Neutrophil (primary cell): ENCODE data around the gene HSPA1B.

Experiments used
- H3K27ac ChIP-seq: fragments of 200-600 bp; sonication (generic); 2 replicates; pipeline ENCODE4 v1.5.1; 2016; ENCODE audit warnings: mild to moderate bottlenecking, moderate library complexity
- H3K27me3 ChIP-seq: fragments of 200-600 bp; sonication (generic); 2 replicates; pipeline ENCODE4 v1.6.0; 2016; ENCODE audit warnings: mild to moderate bottlenecking
- H3K36me3 ChIP-seq: fragments of 200-600 bp; sonication (generic); 2 replicates; pipeline ENCODE4 v1.5.1; 2017
- H3K4me1 ChIP-seq, 2 experiments: fragments of 200-600 bp in 1 of 2; sonication (generic) in 1 of 2; 1 replicate in 1 of 2; 2 replicates in 1 of 2; pipeline versions ENCODE4 v1.5.1 to v1.6.1; 2013 to 2016; ENCODE audit warnings: low read depth in 1 of 2, low read length in 1 of 2, mild to moderate bottlenecking in 1 of 2, moderate library complexity in 1 of 2; ENCODE audit not compliant: control insufficient read depth in 1 of 2, insufficient read depth in 1 of 2
- H3K4me3 ChIP-seq, 2 experiments: fragments of 200-600 bp in 1 of 2; sonication (generic) in 1 of 2; 1 replicate in 1 of 2; 2 replicates in 1 of 2; pipeline ENCODE4 v1.5.1; 2013 to 2016; ENCODE audit warnings: low read depth in 1 of 2, low read length in 1 of 2, mild to moderate bottlenecking in 1 of 2, moderate library complexity in 1 of 2
- H3K9me3 ChIP-seq: fragments of 200-600 bp; sonication (generic); 2 replicates; pipeline ENCODE4 v1.5.1; 2016
- CTCF ChIP-seq: fragments of 200-600 bp; sonication (generic); IDR thresholded peaks from 2 replicates; pipeline ENCODE4 v1.5.1; 2016; ENCODE audit warnings: antibody characterized with exemption

Gene HSPA1B

GRCh38 chr6:31877651-31878161, 50.2 kb downstream of the HSPA1B start:
- Histone ChIP-seq H3K4me3 (no peak overlapping the region), H3K27me3 (no peaks in the 10 kb centered on the region), H3K4me1 (no peaks in the 10 kb centered on the region), H3K36me3 (peaks cover 31% of the 10 kb centered on the region), H3K27ac (no peak overlapping the region), H3K9me3 (no peaks in the 10 kb centered on the region)
- TF ChIP-seq CTCF = no peak

- TF ChIP-seq CTCF = no peak
- H3K4me1 ChIP-seq = no peaks in the 10 kb centered on the region
- H3K27me3 ChIP-seq = no peaks in the 10 kb centered on the region
- H3K27ac ChIP-seq = no peak overlapping the region
- no peaks in the 10 kb centered on the region for H3K9me3 ChIP-seq
- no peak overlapping the region for H3K4me3 ChIP-seq
- H3K36me3 ChIP-seq = peaks cover 36% of the 10 kb centered on the region
These were observed 50.7 kb downstream of the HSPA1B start for GRCh38 chr6:31878222-31878621.

- Histone ChIP-seq H3K9me3 (no peaks in the 10 kb centered on the region), H3K27ac (no peak within 1 kb of the TSS), H3K4me1 (no peaks in the 10 kb centered on the region), H3K4me3 (no peak within 1 kb of the TSS), H3K27me3 (no peaks in the 10 kb centered on the region), H3K36me3 (peaks cover 41% of the 10 kb centered on the region)
- TF ChIP-seq CTCF = no peak
These were observed 51.2 kb downstream of the HSPA1B start, which contains the start of gene SLC44A4 for GRCh38 chr6:31878726-31879125. SLC44A4 (minus strand) TSS chr6:31878997; CDS start chr6:31878980, 17 bp downstream.

- TF ChIP-seq CTCF = no peak
- H3K27me3 ChIP-seq = no peaks in the 10 kb centered on the region
- peaks cover 45% of the 10 kb centered on the region for H3K36me3 ChIP-seq
- H3K4me1 ChIP-seq = no peaks in the 10 kb centered on the region
- no peaks in the 10 kb centered on the region for H3K9me3 ChIP-seq
- no peak overlapping the region for H3K27ac ChIP-seq
- no peak overlapping the region for H3K4me3 ChIP-seq
These were observed 51.6 kb downstream of the HSPA1B start for GRCh38 chr6:31879143-31879542.
